GM19372 (cell line): ENCODE measurements around the gene TMEM126B.
"Not testable (repeated sequence)": the region's sequence is repeated elsewhere in the genome, so short reads cannot be mapped to it uniquely, and the experiment has no call there.

Experiments used
- ATAC-seq: cut with Tn5 transposase; IDR thresholded peaks from one replicate; pipeline ENCODE4 v1.9.1; 2021; ENCODE audit warnings: mild to moderate bottlenecking, low read depth, moderate library complexity; ENCODE audit not compliant: unreplicated experiment

TMEM126B gene

GRCh38 chr11:85627998-85628770 lies at the start of gene TMEM126B:
TMEM126B (plus strand) TSS chr11:85628593; CDS start chr11:85628608, 15 bp downstream.
- ATAC-seq, result peak; percentile 99

GRCh38 chr11:85582111-85582510 lies 46.3 kb upstream of the TMEM126B start:
- no peak for ATAC-seq

GRCh38 chr11:85589373-85589772 lies 39.0 kb upstream of the TMEM126B start:
- ATAC-seq, result no peak

- no peak for ATAC-seq
Measured at GRCh38 chr11:85590848-85591483, 37.4 kb upstream of the TMEM126B start.

GRCh38 chr11:85595285-85595884 lies 33.0 kb upstream of the TMEM126B start:
- ATAC-seq, result no peak

GRCh38 chr11:85596886-85597285 lies 31.5 kb upstream of the TMEM126B start:
- ATAC-seq, result no peak

- ATAC-seq, result no peak
Measured at GRCh38 chr11:85599083-85599482, 29.3 kb upstream of the TMEM126B start.

GRCh38 chr11:85602526-85603213 lies 25.7 kb upstream of the TMEM126B start:
- ATAC-seq, result no peak

- no peak for ATAC-seq
Measured at GRCh38 chr11:85603220-85603619, 25.2 kb upstream of the TMEM126B start.

GRCh38 chr11:85606237-85606636 lies 22.2 kb upstream of the TMEM126B start:
- not testable (repeated sequence) for ATAC-seq

GRCh38 chr11:85608621-85609020 lies 19.8 kb upstream of the TMEM126B start:
- ATAC-seq, result not testable (repeated sequence)

- not testable (repeated sequence) for ATAC-seq
Measured at GRCh38 chr11:85609286-85609685, 19.1 kb upstream of the TMEM126B start.

- not testable (repeated sequence) for ATAC-seq
Measured at GRCh38 chr11:85611643-85612042, 16.8 kb upstream of the TMEM126B start.

- ATAC-seq, result no peak
Measured at GRCh38 chr11:85619499-85619898, 8.9 kb upstream of the TMEM126B start.

- no peak for ATAC-seq
Measured at GRCh38 chr11:85620256-85620655, 8.1 kb upstream of the TMEM126B start.

GRCh38 chr11:85626496-85626895 lies 1.9 kb upstream of the TMEM126B start:
- no peak for ATAC-seq

GRCh38 chr11:85627332-85627997 lies 928 bp upstream of the TMEM126B start, which contains the start of gene DLG2:
DLG2 (minus strand) TSS chr11:85627344.
- ATAC-seq, result no peak

- peak; percentile 9 for ATAC-seq
Measured at GRCh38 chr11:85628771-85629341, 463 bp downstream of the TMEM126B start.

- ATAC-seq, result no peak
Measured at GRCh38 chr11:85634747-85635146, 6.4 kb downstream of the TMEM126B start.

GRCh38 chr11:85643191-85643614 lies 14.8 kb downstream of the TMEM126B start:
- ATAC-seq, result no peak
